K562 (cell line): ENCODE measurements around the gene UCKL1. TPM values are rescaled to one million over a fixed set of nuclear protein-coding genes. Genes with fewer than 3 reads are reported as not detected.
A peak's percentile ranks its signal among the peaks of the same experiment; 100 is the strongest.

ENCODE experiments used
- ATAC-seq: fragments of 200-7000 bp; cut with Tn5 transposase; 3 replicates; pipeline ENCODE4 v1.9.1; 2020; ENCODE audit warnings: moderate library complexity
- BruUV-seq: library from RNA; stranded (reverse); fragments of 400-500 nt; replicated peaks from 2 replicates; lab custom pipeline; 2021; lab: Mats Ljungman, UMichigan
- CTCF ChIA-PET: fragments of 300-600 bp; formaldehyde crosslinking; extraction: SDS; loops from one replicate; lab custom pipeline; 2021; ENCODE audit warnings: low intra/inter-chr PET ratio; lab: Yijun Ruan, JAX
- POLR2A ChIA-PET: fragments of 300-600, 350-650 bp; sonication (Branson Sonifier 250); formaldehyde crosslinking; extraction: SDS; loops from one replicate; lab custom pipeline; 2021; ENCODE audit warnings: antibody characterized with exemption, inconsistent platforms; lab: Yijun Ruan, JAX
- DNase-seq, 4 experiments: peaks; one replicate each; pipeline versions ENCODE4 v3.0.0 to v3.0.0-alpha.2; 2011 to 2018; ENCODE audit warnings: low spot score in 3 of 4, mixed read lengths in 3 of 4; ENCODE audit errors: extremely low read depth in 1 of 4
- FAIRE-seq: peaks from 2 replicates; lab custom pipeline; 2011; peaks lifted over from hg19 to GRCh38; lab: Jason Lieb, UNC
- H2AFZ ChIP-seq: 2 replicates; pipeline ENCODE4 v1.6.0; 2011; ENCODE audit warnings: low read depth, low read length, control low read depth, inconsistent platforms
- H3K27ac ChIP-seq: fragments of 200-600 bp; 3 replicates; pipeline ENCODE4 v1.8.0; 2011; ENCODE audit warnings: low read depth, mild to moderate bottlenecking, control low read depth, inconsistent platforms, low read length, moderate library complexity, mixed read lengths; ENCODE audit errors: extremely low read depth
- H3K27me3 ChIP-seq, 2 experiments: fragments of 300-600 bp in 1 of 2; 2 replicates in 1 of 2; 3 replicates in 1 of 2; pipeline versions ENCODE4 v1.6.0 to v1.8.0; 2011; ENCODE audit warnings: inconsistent platforms in 2 of 2, low read length in 2 of 2, mild to moderate bottlenecking in 1 of 2, mixed read lengths in 1 of 2, moderate library complexity in 1 of 2; ENCODE audit not compliant: control insufficient read depth in 2 of 2, insufficient read depth in 2 of 2
- H3K36me3 ChIP-seq: fragments of 300-600 bp; 3 replicates; pipeline ENCODE4 v1.8.0; 2011; ENCODE audit warnings: mild to moderate bottlenecking, low read length, inconsistent platforms; ENCODE audit not compliant: control insufficient read depth, insufficient read depth
- H3K4me1 ChIP-seq, 2 experiments: fragments of 200-600 bp in 1 of 2; replicated peaks in 1 of 2; 2 replicates in 1 of 2; 3 replicates in 1 of 2; pipeline versions ENCODE4 v1.5.1 to v1.8.0; 2011; ENCODE audit warnings: inconsistent platforms in 2 of 2, low read length in 2 of 2, mild to moderate bottlenecking in 1 of 2, mixed read lengths in 1 of 2, moderate library complexity in 1 of 2; ENCODE audit not compliant: control insufficient read depth in 2 of 2, insufficient read depth in 2 of 2
- H3K4me2 ChIP-seq: 2 replicates; pipeline ENCODE4 v1.6.1; 2011; ENCODE audit warnings: low read length, control low read depth, inconsistent platforms, mixed read lengths; ENCODE audit not compliant: insufficient read depth
- H3K4me3 ChIP-seq: fragments of 200-600 bp; sonication (generic), shearing (Covaris generic); 2 replicates; pipeline ENCODE4 v1.5.1; 2016; ENCODE audit warnings: control low read depth, inconsistent platforms
- H3K79me2 ChIP-seq: fragments of 200-600 bp; 3 replicates; pipeline ENCODE4 v1.8.0; 2011; ENCODE audit warnings: low read length, inconsistent platforms; ENCODE audit not compliant: control insufficient read depth, insufficient read depth
- H3K9ac ChIP-seq, 2 experiments: 2 replicates each; pipeline versions ENCODE4 v1.6.0 to v1.6.1; 2011; ENCODE audit warnings: low read depth in 2 of 2, low read length in 2 of 2, control low read depth in 1 of 2, inconsistent platforms in 1 of 2, mild to moderate bottlenecking in 1 of 2, mixed read lengths in 1 of 2; ENCODE audit not compliant: insufficient read depth in 1 of 2
- H3K9me1 ChIP-seq: one replicate; pipeline ENCODE4 v1.6.0; 2011; ENCODE audit warnings: inconsistent platforms, mild to moderate bottlenecking, low read length, moderate library complexity; ENCODE audit not compliant: control insufficient read depth, insufficient read depth
- H3K9me3 ChIP-seq: replicated peaks from 2 replicates; pipeline ENCODE4 v1.5.1; 2011; ENCODE audit warnings: low read depth, low read length, inconsistent platforms; ENCODE audit not compliant: control insufficient read depth, insufficient read depth
- H4K20me1 ChIP-seq: replicated peaks from 2 replicates; pipeline ENCODE4 v1.6.1; 2011; ENCODE audit warnings: low read length, inconsistent platforms, mixed read lengths; ENCODE audit not compliant: control insufficient read depth, insufficient read depth
- HDAC3 ChIP-seq: fragments of 450-650 bp; IDR thresholded peaks from 2 replicates; pipeline ENCODE4 v1.6.1; 2018; ENCODE audit warnings: borderline replicate concordance, mild to moderate bottlenecking, moderate library complexity; ENCODE audit not compliant: partially characterized antibody
- POLR2AphosphoS5 ChIP-seq: IDR thresholded peaks from 2 replicates; pipeline ENCODE4 v1.6.1; 2011; ENCODE audit warnings: mild to moderate bottlenecking, low read depth, low read length, moderate library complexity; ENCODE audit not compliant: control insufficient read depth, insufficient read depth
- WGBS: fragments of 100-300 bp; shearing (Covaris generic); methylation state at CpG from one replicate; pipeline ENCODE4 v1.1.6; 2016; ENCODE audit warnings: low coverage, mixed read lengths; ENCODE audit not compliant: insufficient coverage; ENCODE audit errors: missing lambda C conversion rate; 5-methylcytosine and 5-hydroxymethylcytosine counted together
- in situ Hi-C: fragments of 300-500 bp; cut with MboI; formaldehyde crosslinking; loops from 4 replicates; pipeline ENCODE4 v1.15.0; 2018; ENCODE audit warnings: inconsistent platforms, mixed read lengths
- intact Hi-C: fragments of 100-400 bp; cut with micrococcal nuclease; formaldehyde crosslinking; loops from 2 replicates; pipeline ENCODE4 v1.14.2; 2022
- polyA plus RNA-seq, 8 experiments: library from polyadenylated mRNA; depleted of rRNA in 4 of 8; stranded (reverse) in 5 of 8; unstranded in 3 of 8; fragments of >200 nt; fragmentation: Nextera tagmentation in 2 of 8; fragmentation: Illumina TruSeq in 1 of 8; extraction: Ambion mirVana in 2 of 8; extraction: Trizol in 1 of 8; gene quantifications; 2 replicates each; pipeline versions ENCODE4 v1.2.1 to v1.2.3, GENCODE V29; 2011 to 2014; ENCODE audit warnings: inconsistent platforms in 1 of 8, missing spikeins in 1 of 8
- total RNA-seq, 7 experiments: library from RNA; depleted of rRNA in 6 of 7; stranded (reverse); fragments of >200 nt in 6 of 7; fragmentation: Illumina TruSeq in 2 of 7; extraction: Trizol in 2 of 7; gene quantifications; 2 replicates each; pipeline versions ENCODE4 v1.2.1 to v1.2.3, GENCODE V29; 2011 to 2021; ENCODE audit warnings: low replicate concordance in 1 of 7
- TF ChIP-seq, protein P1 (sequence below): sonication (generic); formaldehyde crosslinking; IDR thresholded peaks from 2 replicates; pipeline ENCODE4 v1.8.0; 2022; ENCODE audit warnings: mild to moderate bottlenecking, missing genetic modification reagents

The UCKL1 gene
- total and polyA plus RNA-seq, 9 of the 15 experiments (the other 6 are each of a cell fraction or from before 2014, with no cell fraction given): 3.1 to 52.8 (median 24.2) TPM

DNA sequence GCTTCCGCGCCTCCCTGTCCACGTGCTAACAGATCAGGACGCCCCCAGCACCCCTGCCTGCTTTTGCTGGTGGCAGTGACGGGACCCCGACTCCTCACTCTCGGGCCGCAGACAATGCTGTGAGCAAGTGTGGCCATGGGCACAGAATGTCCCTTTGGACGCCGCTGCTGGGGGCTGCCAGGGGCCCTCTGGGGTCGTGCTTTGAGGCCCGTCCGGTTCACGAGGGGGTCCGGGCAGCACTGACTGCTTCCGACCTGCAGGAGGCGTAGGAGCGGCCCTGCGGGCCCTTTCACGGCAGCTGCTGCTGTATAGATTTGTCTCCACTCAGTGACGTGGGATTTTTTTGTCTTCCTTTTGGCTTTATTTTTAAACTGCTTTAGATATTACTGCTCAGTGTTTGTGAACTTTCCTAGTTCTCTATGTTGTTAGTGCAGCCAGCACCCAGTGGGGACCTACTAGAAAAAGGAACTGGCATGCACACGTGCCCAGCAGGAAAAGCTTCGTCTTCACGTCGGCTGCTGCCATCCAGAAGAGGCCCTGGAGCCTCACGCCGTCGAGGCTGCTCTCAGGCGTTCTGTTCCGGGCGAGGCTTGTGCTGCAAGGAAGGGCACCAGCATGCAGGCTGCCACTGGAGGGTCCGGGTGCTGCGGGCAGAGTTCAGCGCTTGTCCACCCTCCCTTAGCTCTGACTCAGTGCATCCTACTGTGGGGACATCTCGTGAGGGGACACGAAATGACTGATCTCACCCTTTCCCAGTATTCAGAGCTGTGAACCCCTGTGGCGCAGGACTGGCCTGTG, 21.7 kb downstream of the UCKL1 start (continued):
- no peak for TF ChIP-seq HDAC3

- 93% methylated on average over 5 of the region's 5 CpGs for WGBS
- CTCF ChIA-PET: no interaction called here
- no peaks in the 10 kb centered on the region for H3K9me1 ChIP-seq
- no peak overlapping the region for H3K4me2 ChIP-seq
- no peak for ATAC-seq
- no peak overlapping the region for H3K27ac ChIP-seq
- H3K9ac ChIP-seq: 0 out of 4 replicates have a peak overlapping the region, but pooled peaks of 1 of the 2 experiments have one; percentile 28
- no peak for DNase-seq
- H3K36me3 ChIP-seq: peaks cover 81% of the 10 kb centered on the region; the same call in 2 of the 3 replicates
- H3K4me3 ChIP-seq: no peak overlapping the region
- peaks cover 0 to 32% of the 10 kb centered on the region in 2 experiments; a peak in 2 of 5 replicates for H3K4me1 ChIP-seq
- POLR2A ChIA-PET: interaction anchor here (0.6 to 1.4 kb wide), 3 partner anchors 9 to 306 kb away, joined by 3 read pairs; no protein-coding TSS in a partner anchor
- intact Hi-C loops (no loop called here), in situ Hi-C loops (no loop called here)
- no peaks in the 10 kb centered on the region for H3K9me3 ChIP-seq
- peaks cover 4% of the 10 kb centered on the region; the same call in 1 of the 2 replicates for H4K20me1 ChIP-seq
- H3K79me2 ChIP-seq: peaks cover under 1% of the 10 kb centered on the region
- TF ChIP-seq, protein P1, sequence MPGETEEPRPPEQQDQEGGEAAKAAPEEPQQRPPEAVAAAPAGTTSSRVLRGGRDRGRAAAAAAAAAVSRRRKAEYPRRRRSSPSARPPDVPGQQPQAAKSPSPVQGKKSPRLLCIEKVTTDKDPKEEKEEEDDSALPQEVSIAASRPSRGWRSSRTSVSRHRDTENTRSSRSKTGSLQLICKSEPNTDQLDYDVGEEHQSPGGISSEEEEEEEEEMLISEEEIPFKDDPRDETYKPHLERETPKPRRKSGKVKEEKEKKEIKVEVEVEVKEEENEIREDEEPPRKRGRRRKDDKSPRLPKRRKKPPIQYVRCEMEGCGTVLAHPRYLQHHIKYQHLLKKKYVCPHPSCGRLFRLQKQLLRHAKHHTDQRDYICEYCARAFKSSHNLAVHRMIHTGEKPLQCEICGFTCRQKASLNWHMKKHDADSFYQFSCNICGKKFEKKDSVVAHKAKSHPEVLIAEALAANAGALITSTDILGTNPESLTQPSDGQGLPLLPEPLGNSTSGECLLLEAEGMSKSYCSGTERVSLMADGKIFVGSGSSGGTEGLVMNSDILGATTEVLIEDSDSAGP (CRISPR knock-in tag): no peak
- TF ChIP-seq POLR2AphosphoS5: 0 out of 2 replicates have a peak, but pooled peaks have one; percentile 3
- FAIRE-seq: no peak
- no peak overlapping the region for H2AFZ ChIP-seq
- BruUV-seq: TSS peak; percentile 24
- no peaks in the 10 kb centered on the region for H3K27me3 ChIP-seq
These were observed 22.6 kb downstream of the UCKL1 start for GRCh38 chr20:63933646-63934045.
